Measurements from ENCODE around the gene CHST11.

CHST11 gene

GRCh38 chr12:104630230-104630670 is 173.5 kb downstream of the CHST11 start:
- TF ChIP-seq EZH2phosphoT487 (IDR thresholded peaks at IDR 0.05; ENCODE audit: borderline replicate concordance, low read length) (no peak), CTCF (IDR thresholded peaks at IDR 0.05; ENCODE audit: low read depth, low read length, poor library complexity, severe bottlenecking) (no peak)
- Histone ChIP-seq H3K4me3 (ENCODE audit: low read length) (no peak overlapping the region), H3F3A (ENCODE audit: control insufficient read depth, insufficient read depth) (no peaks in the 10 kb centered on the region), H3K4me1 (ENCODE audit: control insufficient read depth, low read length) (no peaks in the 10 kb centered on the region; the same call in 1 of the 2 replicates), H3K27ac (ENCODE audit: low read depth, low read length) (no peak overlapping the region), H3K9me3 (ENCODE audit: control insufficient read depth, insufficient read depth, low read length) (no peaks in the 10 kb centered on the region), H3K4me2 (ENCODE audit: low read length) (no peak overlapping the region), H3K9me2 (replicated peaks; ENCODE audit: control insufficient read depth, low read length) (no peaks in the 10 kb centered on the region), H3K36me3 (ENCODE audit: control insufficient read depth, low read length) (no peaks in the 10 kb centered on the region), H4K20me1 (ENCODE audit: control insufficient read depth, insufficient read depth, low read depth, low read length) (no peaks in the 10 kb centered on the region), H3K79me2 (ENCODE audit: control insufficient read depth, low read length) (no peaks in the 10 kb centered on the region), H3K27me3 (ENCODE audit: control insufficient read depth, low read length) (no peaks in the 10 kb centered on the region)

GRCh38 chr12:104631867-104632266 is 175.1 kb downstream of the CHST11 start:
- no peak for TF ChIP-seq EZH2phosphoT487 (IDR thresholded peaks at IDR 0.05; ENCODE audit: borderline replicate concordance, low read length)
- TF ChIP-seq CTCF (IDR thresholded peaks at IDR 0.05; ENCODE audit: low read depth, low read length, poor library complexity, severe bottlenecking): no peak

GRCh38 chr12:104632724-104633201 is 176.0 kb downstream of the CHST11 start:
- Histone ChIP-seq H3K9me2 (replicated peaks; ENCODE audit: control insufficient read depth, low read length) (no peaks in the 10 kb centered on the region), H3K4me1 (ENCODE audit: control insufficient read depth, low read length) (no peaks in the 10 kb centered on the region), H3K36me3 (ENCODE audit: control insufficient read depth, low read length) (no peaks in the 10 kb centered on the region), H3K79me2 (ENCODE audit: control insufficient read depth, low read length) (no peaks in the 10 kb centered on the region), H4K20me1 (ENCODE audit: control insufficient read depth, insufficient read depth, low read depth, low read length) (no peaks in the 10 kb centered on the region), H3K27ac (ENCODE audit: low read depth, low read length) (no peak overlapping the region), H3K27me3 (ENCODE audit: control insufficient read depth, low read length) (no peaks in the 10 kb centered on the region), H3K4me2 (ENCODE audit: low read length) (no peak overlapping the region), H3K9me3 (ENCODE audit: control insufficient read depth, insufficient read depth, low read length) (no peaks in the 10 kb centered on the region), H3F3A (ENCODE audit: control insufficient read depth, insufficient read depth) (no peaks in the 10 kb centered on the region), H3K4me3 (ENCODE audit: low read length) (no peak overlapping the region)
- TF ChIP-seq EZH2phosphoT487 (IDR thresholded peaks at IDR 0.05; ENCODE audit: borderline replicate concordance, low read length) (no peak), CTCF (IDR thresholded peaks at IDR 0.05; ENCODE audit: low read depth, low read length, poor library complexity, severe bottlenecking) (no peak)

More at GRCh38 chr12:104631867-104632266, 175.1 kb downstream of the CHST11 start:
- H3K4me3 ChIP-seq (ENCODE audit: low read length): no peak overlapping the region
- no peak overlapping the region for H3K4me2 ChIP-seq (ENCODE audit: low read length)
- no peaks in the 10 kb centered on the region for H3K79me2 ChIP-seq (ENCODE audit: control insufficient read depth, low read length)
- no peaks in the 10 kb centered on the region for H3K36me3 ChIP-seq (ENCODE audit: control insufficient read depth, low read length)
- no peaks in the 10 kb centered on the region for H3F3A ChIP-seq (ENCODE audit: control insufficient read depth, insufficient read depth)
- H3K4me1 ChIP-seq (ENCODE audit: control insufficient read depth, low read length): no peaks in the 10 kb centered on the region
- no peaks in the 10 kb centered on the region for H3K9me3 ChIP-seq (ENCODE audit: control insufficient read depth, insufficient read depth, low read length)
- no peaks in the 10 kb centered on the region for H4K20me1 ChIP-seq (ENCODE audit: control insufficient read depth, insufficient read depth, low read depth, low read length)
- H3K9me2 ChIP-seq (replicated peaks; ENCODE audit: control insufficient read depth, low read length): no peaks in the 10 kb centered on the region
- H3K27ac ChIP-seq (ENCODE audit: low read depth, low read length): no peak overlapping the region
- no peaks in the 10 kb centered on the region for H3K27me3 ChIP-seq (ENCODE audit: control insufficient read depth, low read length)

Data from DOHH2 (cell line).